Skin of body (tissue), 2 donors: ENCODE measurements around the gene TNRC6B. TPM values are rescaled to one million over a fixed set of nuclear protein-coding genes. Genes with fewer than 3 reads are reported as not detected.
"Not testable (repeated sequence)": the region's sequence is repeated elsewhere in the genome, so short reads cannot be mapped to it uniquely, and the experiment has no call there.

ENCODE experiments used
- DNase-seq: peaks from one replicate; lab custom pipeline; 2025; lab: John Stamatoyannopoulos, UW
- total RNA-seq: library from RNA; depleted of rRNA; stranded (reverse); fragments of >200 nt; gene quantifications from one replicate; pipeline ENCODE4 v1.2.3, GENCODE V29; 2014

The TNRC6B gene, protein sequence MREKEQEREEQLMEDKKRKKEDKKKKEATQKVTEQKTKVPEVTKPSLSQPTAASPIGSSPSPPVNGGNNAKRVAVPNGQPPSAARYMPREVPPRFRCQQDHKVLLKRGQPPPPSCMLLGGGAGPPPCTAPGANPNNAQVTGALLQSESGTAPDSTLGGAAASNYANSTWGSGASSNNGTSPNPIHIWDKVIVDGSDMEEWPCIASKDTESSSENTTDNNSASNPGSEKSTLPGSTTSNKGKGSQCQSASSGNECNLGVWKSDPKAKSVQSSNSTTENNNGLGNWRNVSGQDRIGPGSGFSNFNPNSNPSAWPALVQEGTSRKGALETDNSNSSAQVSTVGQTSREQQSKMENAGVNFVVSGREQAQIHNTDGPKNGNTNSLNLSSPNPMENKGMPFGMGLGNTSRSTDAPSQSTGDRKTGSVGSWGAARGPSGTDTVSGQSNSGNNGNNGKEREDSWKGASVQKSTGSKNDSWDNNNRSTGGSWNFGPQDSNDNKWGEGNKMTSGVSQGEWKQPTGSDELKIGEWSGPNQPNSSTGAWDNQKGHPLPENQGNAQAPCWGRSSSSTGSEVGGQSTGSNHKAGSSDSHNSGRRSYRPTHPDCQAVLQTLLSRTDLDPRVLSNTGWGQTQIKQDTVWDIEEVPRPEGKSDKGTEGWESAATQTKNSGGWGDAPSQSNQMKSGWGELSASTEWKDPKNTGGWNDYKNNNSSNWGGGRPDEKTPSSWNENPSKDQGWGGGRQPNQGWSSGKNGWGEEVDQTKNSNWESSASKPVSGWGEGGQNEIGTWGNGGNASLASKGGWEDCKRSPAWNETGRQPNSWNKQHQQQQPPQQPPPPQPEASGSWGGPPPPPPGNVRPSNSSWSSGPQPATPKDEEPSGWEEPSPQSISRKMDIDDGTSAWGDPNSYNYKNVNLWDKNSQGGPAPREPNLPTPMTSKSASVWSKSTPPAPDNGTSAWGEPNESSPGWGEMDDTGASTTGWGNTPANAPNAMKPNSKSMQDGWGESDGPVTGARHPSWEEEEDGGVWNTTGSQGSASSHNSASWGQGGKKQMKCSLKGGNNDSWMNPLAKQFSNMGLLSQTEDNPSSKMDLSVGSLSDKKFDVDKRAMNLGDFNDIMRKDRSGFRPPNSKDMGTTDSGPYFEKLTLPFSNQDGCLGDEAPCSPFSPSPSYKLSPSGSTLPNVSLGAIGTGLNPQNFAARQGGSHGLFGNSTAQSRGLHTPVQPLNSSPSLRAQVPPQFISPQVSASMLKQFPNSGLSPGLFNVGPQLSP (N-terminal part only)
- 36.5 TPM for total RNA-seq

DNA sequence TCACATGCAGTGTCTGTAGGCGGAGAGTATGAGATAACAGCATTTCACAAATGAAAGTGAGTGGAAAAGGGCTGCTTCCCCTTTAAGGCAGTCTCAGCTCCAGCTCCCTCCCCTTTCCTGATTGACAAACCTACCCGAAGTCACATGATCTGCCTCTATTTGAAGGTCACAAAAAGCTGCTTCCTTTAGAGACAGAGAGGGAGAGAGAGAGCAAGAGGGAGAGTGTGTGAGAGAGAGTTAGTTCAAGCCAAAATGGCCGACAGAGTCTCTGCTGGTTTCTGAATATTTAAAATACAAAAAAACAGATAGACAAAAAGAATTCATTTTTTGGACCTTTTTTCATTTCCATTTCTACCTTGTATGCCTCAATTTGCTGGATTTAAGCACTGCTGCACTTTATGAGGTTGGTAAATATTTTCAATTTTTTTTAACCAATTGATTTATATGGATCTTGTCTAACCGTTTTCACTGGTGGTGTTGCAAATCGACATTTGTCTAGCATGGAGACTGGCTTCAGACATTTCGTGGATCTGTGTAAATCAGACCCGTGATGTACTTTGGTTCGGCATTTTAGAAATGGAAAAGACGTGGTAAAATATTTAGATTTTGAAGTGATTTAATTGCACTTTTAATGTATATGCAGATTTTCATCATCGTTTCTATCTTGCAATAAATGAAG, at the start of gene TNRC6B:
TNRC6B (plus strand) TSS at position 188 of the 679 bp plus-strand sequence; CDS start at position 399, 211 bp downstream.
- DNase-seq: peak; percentile 99

DNA sequence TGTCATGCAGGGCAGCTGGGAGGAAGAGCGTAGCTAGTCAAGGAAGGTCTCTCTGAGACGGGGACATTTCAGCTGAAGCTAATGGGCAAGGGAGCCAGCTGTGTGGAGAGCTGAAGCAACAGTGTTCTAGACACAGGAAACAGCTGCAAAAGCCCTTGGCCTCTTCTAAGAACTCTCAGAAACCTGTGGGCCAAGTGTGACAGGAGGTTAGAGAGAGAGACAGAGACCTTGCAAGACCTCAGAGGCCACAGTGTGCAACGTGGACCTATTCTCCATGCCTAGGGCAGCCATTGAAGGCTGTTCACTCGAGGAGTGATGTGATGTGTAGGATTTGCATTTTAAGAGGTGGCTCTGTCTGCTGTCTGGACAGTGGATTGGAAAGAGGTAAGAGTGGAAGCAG, 48.7 kb upstream of the TNRC6B start:
- DNase-seq: no peak

DNA sequence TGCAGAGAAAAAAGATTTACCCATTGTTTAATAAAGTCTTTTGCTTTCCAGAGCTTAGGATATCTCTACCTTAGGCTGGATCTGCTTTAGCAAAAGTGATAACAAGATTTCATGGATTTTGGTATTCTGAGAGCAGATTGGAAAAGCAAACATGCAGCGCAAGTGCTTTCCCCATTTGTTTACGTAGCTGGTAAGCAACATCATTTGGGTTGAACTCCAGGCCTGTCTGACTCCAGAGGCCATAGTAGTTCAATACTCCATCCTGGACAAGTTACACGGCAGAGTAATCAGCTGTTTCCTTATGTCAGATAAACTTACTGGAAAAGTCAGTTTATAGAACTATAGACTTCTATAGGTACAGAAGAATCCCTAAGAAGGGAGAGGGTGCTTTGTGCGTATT, 40.6 kb upstream of the TNRC6B start:
- no peak for DNase-seq

DNA sequence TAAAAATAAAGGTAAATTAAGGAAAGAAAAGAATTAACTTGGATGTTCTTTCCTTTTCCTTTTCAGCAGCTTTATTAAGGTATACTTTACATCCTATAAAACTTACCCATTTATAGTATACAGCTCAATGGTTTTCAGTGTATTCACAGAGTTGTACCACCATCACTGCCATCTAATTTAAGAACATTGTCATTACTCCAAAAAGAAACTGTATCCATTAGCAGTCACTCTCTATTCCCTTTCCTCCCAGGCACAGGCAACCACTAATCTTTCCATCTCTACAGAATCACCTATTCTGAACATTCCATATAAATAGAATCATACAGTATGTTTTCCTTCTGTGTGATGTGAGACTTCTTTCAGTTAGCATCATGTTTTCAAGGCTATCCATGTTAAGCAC, 38.9 kb upstream of the TNRC6B start:
- no peak for DNase-seq

DNA sequence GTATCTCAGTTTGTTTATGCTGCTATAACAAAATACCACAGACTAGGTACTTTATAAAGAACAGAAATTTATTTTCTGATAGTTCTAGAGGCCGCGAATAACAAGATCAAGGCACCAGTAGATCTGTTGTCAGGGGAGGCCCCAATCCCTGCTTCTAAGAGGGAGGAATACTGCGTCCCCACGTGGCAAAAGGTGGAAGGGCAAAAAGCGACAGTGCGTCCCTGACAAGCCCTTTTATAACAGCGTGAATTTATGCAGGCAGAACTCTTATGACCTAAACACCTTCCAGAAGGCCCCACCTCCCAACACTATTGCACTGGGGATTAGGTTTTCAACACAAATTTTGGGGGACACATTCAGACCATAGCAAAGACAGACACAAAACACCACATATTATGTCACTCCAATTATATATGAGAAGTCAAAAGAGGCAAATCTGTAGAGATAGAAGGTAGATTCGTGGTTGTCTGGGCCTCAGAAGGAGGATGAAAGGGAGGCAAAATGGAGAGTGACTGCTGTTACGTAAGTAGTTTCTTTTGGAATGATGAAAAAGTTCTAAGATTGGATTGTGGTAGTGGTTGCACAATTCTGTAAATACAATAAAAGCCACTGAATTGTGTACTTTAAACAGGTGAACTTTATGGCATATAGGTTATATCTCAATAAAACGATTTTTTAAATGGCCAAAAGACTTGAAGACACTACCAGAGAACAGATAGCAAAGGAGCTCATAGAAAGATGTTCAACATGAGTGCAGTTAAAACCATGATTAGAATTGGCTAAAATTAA, 30.1 kb upstream of the TNRC6B start:
- DNase-seq: no peak

DNA sequence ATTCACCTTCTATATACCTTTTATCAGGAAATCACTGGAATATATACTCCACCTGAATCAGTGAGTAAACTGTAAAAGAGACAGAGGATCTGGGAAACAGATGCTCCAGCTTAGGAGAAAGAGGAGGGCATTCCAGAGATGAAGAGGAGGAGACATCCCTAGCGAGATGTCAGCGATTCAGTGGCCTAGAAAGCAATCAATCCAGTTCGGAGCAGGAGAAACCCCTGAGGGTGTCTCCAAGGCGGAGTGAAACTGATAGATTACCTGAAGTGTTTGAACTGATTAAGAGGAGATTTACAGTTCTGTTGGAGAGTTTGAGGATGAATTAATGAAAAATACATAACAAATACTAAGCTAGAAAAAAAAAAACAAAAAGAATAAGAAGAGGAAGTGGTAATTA, 24.5 kb upstream of the TNRC6B start:
- no peak for DNase-seq

DNA sequence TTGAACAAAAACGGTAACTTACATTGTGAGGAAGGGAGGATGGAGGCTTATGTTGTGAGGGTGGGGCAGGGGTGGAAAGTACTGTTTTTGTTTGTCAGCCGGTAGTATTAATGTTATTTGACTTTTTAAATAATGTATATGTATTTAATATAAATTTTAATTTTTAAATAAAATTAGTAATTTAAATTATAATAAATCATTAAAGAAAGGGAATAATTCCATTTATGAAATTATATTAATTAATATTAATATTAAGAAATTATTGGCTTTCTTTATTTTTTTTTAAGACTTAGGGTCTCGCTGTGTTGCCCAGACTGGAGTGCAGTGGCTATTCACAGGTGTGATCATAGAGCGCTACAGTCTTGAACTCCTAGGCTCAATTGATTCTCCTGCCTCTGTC, 24.0 kb upstream of the TNRC6B start:
- no peak for DNase-seq

DNA sequence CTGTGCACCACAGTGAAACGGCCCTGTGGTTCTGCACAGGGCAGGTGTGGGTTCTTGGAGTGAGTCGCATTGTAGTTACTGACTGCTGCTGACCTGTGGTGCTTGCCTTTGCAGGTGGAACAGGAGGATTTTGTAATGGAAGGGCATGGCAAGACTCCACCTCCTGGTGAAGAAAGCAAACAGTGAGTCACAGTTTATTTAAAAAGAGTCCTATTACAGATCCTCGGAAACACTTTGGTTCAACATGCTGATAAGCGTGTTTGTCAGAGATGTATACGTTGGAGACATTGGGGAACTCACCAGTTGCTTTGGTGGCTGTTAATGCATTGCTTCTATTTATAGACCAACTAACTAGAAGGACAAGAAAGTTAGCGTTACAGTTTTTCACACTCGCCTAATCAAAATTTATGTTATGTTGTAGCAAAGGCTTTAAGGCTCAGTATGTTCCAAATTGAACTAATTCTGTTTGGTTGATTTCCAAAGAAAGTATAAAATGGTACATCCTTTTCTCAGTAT, 21.7 kb upstream of the TNRC6B start:
- DNase-seq: no peak

DNA sequence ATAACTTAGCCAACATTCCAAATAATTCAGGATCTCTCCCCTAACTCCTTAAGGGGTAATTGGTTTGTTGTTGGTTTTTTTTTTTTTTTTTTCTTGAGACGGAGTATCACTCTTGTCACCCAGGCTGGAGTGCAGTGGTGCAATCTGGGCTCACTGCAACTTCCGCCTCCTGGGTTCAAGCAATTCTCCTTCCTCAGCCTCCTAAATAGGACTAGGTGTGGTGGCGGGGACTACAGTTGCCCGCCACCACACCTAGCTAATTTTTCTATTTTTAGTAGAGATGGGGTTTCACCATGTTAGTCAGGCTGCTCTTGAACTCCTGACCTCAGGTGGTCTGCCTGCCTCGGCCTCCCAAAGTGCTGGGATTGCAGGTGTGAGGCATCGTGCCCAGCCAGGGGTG, 21.0 kb upstream of the TNRC6B start:
- DNase-seq: not testable (repeated sequence)

DNA sequence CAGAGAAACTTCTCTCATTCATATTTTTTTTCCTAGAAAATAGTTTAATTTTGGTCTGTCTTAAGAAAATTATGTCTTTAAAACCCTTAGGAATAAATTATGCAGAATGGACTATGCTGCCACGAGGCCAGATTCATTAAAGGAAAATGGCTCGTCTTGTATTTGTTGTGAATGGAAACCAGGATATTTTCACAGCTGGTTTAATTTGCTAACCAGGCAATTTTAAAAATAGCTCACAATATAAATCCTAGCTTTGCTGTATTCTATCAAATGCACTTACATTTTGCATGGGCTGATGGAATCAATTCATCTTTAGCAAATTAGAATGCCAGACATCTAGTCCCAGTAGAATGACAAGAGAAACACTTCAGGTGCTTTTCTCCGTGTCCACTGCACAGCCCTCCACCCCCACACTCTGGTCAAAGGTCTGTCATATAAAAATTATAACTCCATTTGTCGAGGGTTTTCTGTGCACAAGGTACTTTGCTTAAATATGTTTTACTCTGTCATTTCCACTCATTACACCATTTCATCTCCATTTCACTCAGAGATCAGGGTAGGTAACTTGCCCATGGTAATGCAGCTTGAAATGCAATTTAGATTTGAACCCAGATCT, 20.3 kb upstream of the TNRC6B start:
- no peak for DNase-seq

DNA sequence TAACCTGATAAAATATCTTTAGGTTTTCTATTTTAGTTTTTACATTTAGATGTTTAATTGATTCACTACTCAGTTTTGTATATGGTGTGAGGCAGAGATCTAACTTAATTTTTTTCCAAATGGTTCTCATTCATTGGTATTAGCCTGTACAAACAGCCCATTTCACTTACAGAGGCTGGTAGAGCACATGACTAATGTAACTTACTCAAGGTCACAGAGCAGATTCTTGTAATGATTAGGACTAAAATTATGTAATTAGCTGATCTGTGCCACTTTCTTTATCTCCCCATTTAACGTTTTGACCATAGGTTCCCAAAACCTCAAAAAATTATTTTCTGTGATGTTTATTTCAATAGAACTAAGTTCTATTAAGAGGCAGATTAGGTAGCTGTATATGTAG, 16.5 kb upstream of the TNRC6B start:
- DNase-seq: no peak

DNA sequence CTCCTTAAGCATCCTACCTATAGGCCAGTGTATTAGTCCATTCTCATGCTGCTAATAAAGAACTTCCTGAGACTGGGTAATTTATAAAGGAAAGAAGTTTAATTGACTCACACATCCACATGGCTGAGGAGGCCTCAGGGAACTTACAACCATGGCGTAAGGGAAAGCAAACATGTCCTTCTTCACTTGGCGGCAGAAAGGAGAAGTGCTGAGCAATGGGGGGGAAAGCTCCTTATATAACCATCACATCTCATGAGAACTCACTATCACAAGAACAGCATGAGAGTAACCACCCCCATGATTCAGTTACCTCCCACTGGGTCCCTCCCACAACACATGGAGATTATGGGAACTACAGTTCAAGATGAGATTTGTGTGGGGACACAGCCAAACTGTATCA, 12.2 kb upstream of the TNRC6B start:
- not testable (repeated sequence) for DNase-seq

DNA sequence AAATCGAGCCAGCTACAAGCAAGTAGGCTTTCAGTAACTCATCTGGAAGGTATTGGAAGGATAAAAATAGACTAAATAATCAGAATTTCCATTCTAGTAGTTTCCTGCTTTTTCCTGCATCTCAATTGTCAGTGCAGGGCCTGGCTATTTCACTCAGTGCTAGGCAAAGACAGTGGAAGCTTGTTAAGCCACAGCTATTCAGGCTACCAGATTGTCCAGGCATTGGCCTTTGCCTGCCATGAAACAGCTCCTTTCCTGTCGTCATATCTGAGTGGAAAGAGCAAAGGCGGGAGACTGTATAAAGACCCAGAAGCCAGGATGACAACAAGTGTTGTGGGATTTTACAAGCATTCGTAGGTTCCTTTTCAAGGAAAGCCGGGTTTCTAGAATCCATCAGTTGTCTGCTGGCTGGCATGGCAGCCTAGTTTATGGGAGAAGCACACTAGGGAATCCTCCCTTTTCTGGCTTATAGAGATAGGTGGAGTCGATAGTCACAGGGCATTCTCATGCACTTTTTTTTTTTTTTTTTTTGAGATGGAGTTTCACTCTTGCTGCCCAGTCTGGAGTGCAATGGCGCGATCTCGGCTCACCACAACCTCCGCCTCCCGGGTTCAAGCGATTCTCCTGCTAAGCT, 2.0 kb upstream of the TNRC6B start:
- peak; percentile 90 for DNase-seq

DNA sequence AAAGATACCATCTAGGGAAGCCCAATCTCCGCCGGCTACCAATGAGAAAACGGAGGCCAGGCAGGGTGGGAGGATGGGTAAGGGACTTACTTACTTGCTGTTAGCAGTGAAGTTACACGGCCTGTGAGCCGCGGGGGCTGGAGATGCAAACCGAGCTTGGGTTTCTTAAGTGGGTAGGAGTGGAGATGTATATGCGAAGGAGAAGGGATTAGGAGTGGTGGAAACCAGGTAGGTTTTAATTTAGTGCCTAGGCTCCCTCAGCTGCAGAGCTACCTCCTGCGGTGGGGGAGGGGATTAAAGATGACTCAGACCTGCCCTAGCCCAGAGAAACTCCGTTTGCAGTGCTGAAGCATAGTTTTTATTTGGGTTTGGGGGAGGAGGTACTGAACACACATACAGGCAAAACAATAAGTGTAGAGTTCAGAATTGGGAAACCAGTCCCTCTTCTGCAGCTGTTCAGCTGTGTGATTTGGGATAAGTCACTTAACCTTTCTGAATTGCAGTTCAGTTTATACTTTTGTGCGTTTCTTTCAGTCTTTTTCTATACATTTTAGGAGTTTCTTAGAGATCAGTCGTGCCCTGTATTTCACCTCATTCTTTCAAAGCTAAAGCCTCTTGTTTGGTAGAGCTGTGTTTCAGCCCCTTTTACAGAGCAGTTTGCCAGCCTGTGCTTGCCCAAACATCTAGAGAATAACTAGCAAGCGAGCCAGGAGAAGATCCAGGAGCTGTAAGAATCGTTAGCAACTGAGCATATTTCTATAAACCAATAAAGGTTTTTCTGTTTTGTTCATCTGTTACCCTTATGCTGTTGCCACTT, 596 bp upstream of the TNRC6B start:
- DNase-seq: peak; percentile 45

DNA sequence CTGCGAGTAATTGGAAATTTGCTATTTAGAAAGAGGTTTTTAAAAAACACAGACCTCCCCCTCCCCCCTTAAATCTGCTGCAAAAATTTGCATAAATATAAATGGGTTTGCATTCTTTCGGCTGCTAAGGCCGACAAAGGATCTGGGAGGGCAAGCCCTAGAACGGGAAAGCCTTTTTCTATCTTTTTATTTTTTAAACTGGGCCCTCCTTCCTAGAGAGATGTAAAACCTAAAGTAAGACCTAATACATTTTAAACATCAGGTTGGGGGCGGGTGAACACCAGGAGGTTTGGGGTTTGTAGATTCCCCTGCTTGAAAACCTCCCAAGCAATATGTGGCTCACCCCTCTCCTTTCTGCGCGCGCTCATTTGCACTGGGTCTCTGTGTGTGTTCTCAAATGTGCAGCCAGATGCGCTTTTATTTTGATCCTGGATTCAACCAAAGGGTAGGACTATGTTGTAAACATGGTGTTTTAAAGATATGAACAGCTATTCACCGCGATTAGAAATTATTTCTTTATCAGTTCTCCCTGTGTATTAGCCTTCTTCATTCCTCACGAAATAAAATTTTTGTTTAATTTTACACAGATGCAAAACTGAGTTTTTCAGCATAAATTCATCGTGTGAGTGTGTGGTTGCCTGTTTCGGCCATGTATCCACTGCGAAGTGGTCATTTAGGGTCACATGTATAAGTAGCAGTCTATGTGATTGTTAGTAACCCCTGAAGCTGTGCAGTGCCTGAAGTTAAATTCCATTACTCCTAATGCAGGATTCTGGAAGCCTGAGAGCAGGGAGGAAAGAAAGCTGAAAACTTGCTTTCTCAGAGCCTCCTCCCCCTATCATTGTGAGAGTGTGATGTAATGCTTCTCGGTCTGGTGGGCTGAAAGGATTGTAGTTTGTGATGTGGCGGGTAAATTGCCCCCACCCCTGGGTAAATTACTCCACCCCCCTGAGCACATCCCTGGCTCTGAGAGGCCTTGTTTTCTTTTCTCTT, 988 bp downstream of the TNRC6B start:
- peak; percentile 90 for DNase-seq

DNA sequence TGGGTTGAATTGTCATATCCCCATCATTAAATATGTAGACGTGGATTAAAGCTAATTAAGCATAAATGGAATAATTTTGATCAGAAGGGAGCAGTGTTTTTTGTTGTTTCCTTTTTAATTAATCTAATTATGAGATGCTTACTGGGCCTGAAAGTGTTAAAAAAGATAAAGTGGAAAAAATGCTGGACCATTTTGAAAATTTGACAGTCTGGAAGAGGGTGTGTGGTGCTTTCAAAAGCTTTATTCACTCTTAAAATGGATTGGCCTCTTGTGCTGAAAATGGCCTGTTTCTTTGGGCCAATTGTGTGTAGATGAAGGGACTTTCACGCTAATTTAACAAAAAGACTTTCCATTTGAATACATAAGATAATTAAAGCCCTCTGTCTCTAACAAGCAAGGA, 1.8 kb downstream of the TNRC6B start:
- DNase-seq: peak; percentile 80

DNA sequence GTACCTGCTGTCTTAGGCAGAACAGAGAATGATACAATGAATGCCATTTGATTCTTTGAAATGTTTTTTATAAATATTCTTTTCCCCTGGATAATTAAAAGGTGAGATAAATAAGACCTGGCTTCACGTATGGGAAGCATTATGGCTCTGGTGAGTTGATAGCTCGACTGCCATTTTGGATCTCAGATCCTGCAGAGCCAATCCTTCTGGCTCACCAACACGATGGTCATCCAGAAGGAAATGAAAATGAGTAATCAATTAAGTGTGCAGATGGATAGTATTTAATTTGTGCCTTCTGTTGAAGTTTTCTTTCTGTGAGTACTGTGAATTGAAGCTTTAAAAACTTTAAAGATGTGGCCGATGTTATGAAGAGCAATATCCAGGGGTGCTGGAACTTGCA, 2.7 kb downstream of the TNRC6B start:
- no peak for DNase-seq
